H1 (cell line): ENCODE results near the gene FLT1. TPM values are rescaled to one million over a fixed set of nuclear protein-coding genes. Genes with fewer than 3 reads are reported as not detected.

Experiments
- CTCF ChIA-PET: fragments of 300-600 bp; sonication (Branson Sonifier 250); formaldehyde crosslinking; loops from one replicate; lab custom pipeline; 2021; ENCODE audit not compliant: partially characterized antibody; lab: Charles Lee
- POLR2A ChIA-PET: fragments of 300-600 bp; sonication (Branson Sonifier 250); formaldehyde crosslinking; loops from one replicate; lab custom pipeline; 2021; ENCODE audit warnings: inconsistent platforms; ENCODE audit not compliant: partially characterized antibody; lab: Charles Lee
- DNase-seq, 2 experiments: peaks; one replicate each; pipeline versions ENCODE4 v3.0.0 to v3.0.0-alpha.2; 2010 to 2022; ENCODE audit warnings: low spot score in 2 of 2, low read depth in 1 of 2, mixed read lengths in 1 of 2
- FAIRE-seq: peaks from 2 replicates; lab custom pipeline; 2011; peaks lifted over from hg19 to GRCh38; lab: Jason Lieb, UNC
- H2AFZ ChIP-seq: 2 replicates; pipeline ENCODE4 v1.8.1; 2012; ENCODE audit warnings: low read length, inconsistent platforms
- H2AK5ac ChIP-seq: 2 replicates; pipeline ENCODE4 v1.6.1; 2013; ENCODE audit warnings: low read depth, low read length
- H2BK120ac ChIP-seq: replicated peaks from 2 replicates; pipeline ENCODE3; 2013; ENCODE audit warnings: low read depth, low read length, inconsistent platforms
- H2BK12ac ChIP-seq: 2 replicates; pipeline ENCODE4 v1.6.1; 2013; ENCODE audit warnings: low read depth, low read length
- H2BK15ac ChIP-seq: 2 replicates; pipeline ENCODE4 v1.6.1; 2013; ENCODE audit warnings: low read length
- H2BK20ac ChIP-seq: 2 replicates; pipeline ENCODE4 v1.6.1; 2013; ENCODE audit warnings: low read length
- H2BK5ac ChIP-seq: 2 replicates; pipeline ENCODE4 v1.6.1; 2013; ENCODE audit warnings: low read depth, low read length
- H3K14ac ChIP-seq: 2 replicates; pipeline ENCODE4 v1.6.1; 2013; ENCODE audit warnings: inconsistent platforms; ENCODE audit not compliant: insufficient read length
- H3K18ac ChIP-seq: 2 replicates; pipeline ENCODE4 v1.6.1; 2013; ENCODE audit warnings: low read length; ENCODE audit errors: extremely low read depth
- H3K23ac ChIP-seq: 2 replicates; pipeline ENCODE4 v1.6.1; 2013; ENCODE audit warnings: inconsistent platforms; ENCODE audit not compliant: insufficient read length
- H3K23me2 ChIP-seq: 2 replicates; pipeline ENCODE4 v1.6.1; 2013; ENCODE audit warnings: low read depth, low read length
- H3K27ac ChIP-seq: 2 replicates; pipeline ENCODE4 v1.6.1; 2011; ENCODE audit warnings: low read depth, low read length, inconsistent platforms
- H3K27me3 ChIP-seq, 4 experiments: replicated peaks in 1 of 4; 1 replicate in 1 of 4; 2 replicates in 3 of 4; pipeline versions ENCODE4 v1.6.1 to v1.8.1; 2011 to 2013; ENCODE audit warnings: low read length in 3 of 4, mild to moderate bottlenecking in 3 of 4, inconsistent platforms in 2 of 4, mixed read lengths in 2 of 4, moderate library complexity in 1 of 4; ENCODE audit not compliant: control insufficient read depth in 3 of 4, insufficient read depth in 3 of 4; ENCODE audit errors: extremely low read depth in 1 of 4
- H3K36me3 ChIP-seq, 4 experiments: 2 replicates each; pipeline versions ENCODE4 v1.6.1 to v1.8.1; 2011 to 2013; ENCODE audit warnings: mild to moderate bottlenecking in 4 of 4, low read length in 3 of 4, moderate library complexity in 2 of 4, control low read depth in 1 of 4, inconsistent platforms in 1 of 4; ENCODE audit not compliant: insufficient read depth in 4 of 4, control insufficient read depth in 2 of 4
- H3K4ac ChIP-seq: replicated peaks from 2 replicates; pipeline ENCODE3; 2013; ENCODE audit warnings: low read length, low read depth, mixed read lengths, inconsistent platforms; ENCODE audit not compliant: insufficient read length
- H3K4me1 ChIP-seq, 4 experiments: replicated peaks in 1 of 4; 1 replicate in 1 of 4; 2 replicates in 3 of 4; pipeline versions ENCODE4 v1.6.1 to v1.8.1; 2011 to 2013; ENCODE audit warnings: low read length in 3 of 4, inconsistent platforms in 2 of 4, mixed read lengths in 1 of 4; ENCODE audit not compliant: insufficient read depth in 4 of 4, control insufficient read depth in 3 of 4
- H3K4me2 ChIP-seq, 2 experiments: 2 replicates each; pipeline versions ENCODE4 v1.6.1 to v1.8.1; 2011 to 2013; ENCODE audit warnings: low read depth in 2 of 2, low read length in 2 of 2, control low read depth in 1 of 2, inconsistent platforms in 1 of 2, mild to moderate bottlenecking in 1 of 2; ENCODE audit not compliant: insufficient read depth in 1 of 2
- H3K4me3 ChIP-seq, 4 experiments: fragments of 200-600, 300-600 bp in 1 of 4; sonication (generic), shearing (Covaris generic), sonication (Bioruptor Twin) in 1 of 4; 2 replicates each; pipeline versions ENCODE4 v1.5.1 to v1.8.1; 2011 to 2016; ENCODE audit warnings: low read length in 4 of 4, low read depth in 3 of 4, control low read depth in 2 of 4, inconsistent platforms in 2 of 4, mild to moderate bottlenecking in 2 of 4, mixed read lengths in 1 of 4, moderate library complexity in 1 of 4; ENCODE audit not compliant: insufficient read depth in 2 of 4; ENCODE audit errors: extremely low read depth in 1 of 4
- H3K56ac ChIP-seq: replicated peaks from 2 replicates; pipeline ENCODE3; 2013; ENCODE audit warnings: low read depth, mild to moderate bottlenecking, mixed read lengths, low read length, inconsistent platforms; ENCODE audit not compliant: insufficient read length
- H3K79me1 ChIP-seq: 2 replicates; pipeline ENCODE4 v1.6.1; 2013; ENCODE audit warnings: low read depth, low read length, control low read depth
- H3K79me2 ChIP-seq, 2 experiments: 2 replicates each; pipeline versions ENCODE4 v1.6.1 to v1.8.1; 2012 to 2013; ENCODE audit warnings: low read length in 2 of 2, mild to moderate bottlenecking in 2 of 2, inconsistent platforms in 1 of 2; ENCODE audit not compliant: insufficient read depth in 2 of 2, control insufficient read depth in 1 of 2
- H3K9ac ChIP-seq, 4 experiments: replicated peaks in 1 of 4; 1 replicate in 1 of 4; 2 replicates in 3 of 4; pipeline versions ENCODE4 v1.6.1 to v1.8.1; 2011 to 2013; ENCODE audit warnings: low read depth in 3 of 4, low read length in 3 of 4, control low read depth in 2 of 4, mild to moderate bottlenecking in 2 of 4, moderate library complexity in 2 of 4, inconsistent platforms in 1 of 4; ENCODE audit errors: extremely low read depth in 1 of 4
- H3K9me3 ChIP-seq, 2 experiments: 2 replicates each; pipeline versions ENCODE4 v1.6.1 to v1.8.1; 2012 to 2013; ENCODE audit warnings: mild to moderate bottlenecking in 2 of 2, moderate library complexity in 2 of 2, control low read depth in 1 of 2, inconsistent platforms in 1 of 2, low read depth in 1 of 2, low read length in 1 of 2, mixed read lengths in 1 of 2; ENCODE audit not compliant: insufficient read depth in 2 of 2
- H4K20me1 ChIP-seq, 2 experiments: replicated peaks in 1 of 2; 2 replicates each; pipeline versions ENCODE3 to v1.8.1; 2011 to 2013; ENCODE audit warnings: inconsistent platforms in 2 of 2, low read length in 2 of 2, mild to moderate bottlenecking in 1 of 2; ENCODE audit not compliant: insufficient read depth in 2 of 2, control insufficient read depth in 1 of 2
- H4K5ac ChIP-seq: 2 replicates; pipeline ENCODE4 v1.6.1; 2013; ENCODE audit warnings: low read length, low read depth, mixed read lengths, inconsistent platforms; ENCODE audit not compliant: insufficient read length
- H4K8ac ChIP-seq: 2 replicates; pipeline ENCODE4 v1.8.0; 2013; ENCODE audit warnings: mild to moderate bottlenecking, moderate library complexity, low read length, inconsistent platforms; ENCODE audit not compliant: insufficient read depth; ENCODE audit errors: extremely low read depth
- H4K91ac ChIP-seq: replicated peaks from 2 replicates; pipeline ENCODE3; 2013; ENCODE audit warnings: low read length, mixed read lengths, inconsistent platforms; ENCODE audit not compliant: insufficient read length
- BACH1 ChIP-seq: IDR thresholded peaks from 2 replicates; pipeline ENCODE4 v1.6.1; 2012; ENCODE audit warnings: low read length, improper control_type of control experiment
- BCL11A ChIP-seq, 2 experiments: IDR thresholded peaks; one replicate each; pipeline ENCODE4 v1.6.1; 2011; ENCODE audit warnings: low read depth in 2 of 2, low read length in 2 of 2, mild to moderate bottlenecking in 2 of 2
- CBX5 ChIP-seq: fragments of 300-800, 300-1000 bp; sonication (generic); IDR thresholded peaks from 2 replicates; pipeline ENCODE4 v1.7.1; 2016; ENCODE audit warnings: antibody characterized with exemption, low read length, low read depth
- CHD2 ChIP-seq: IDR thresholded peaks from 2 replicates; pipeline ENCODE4 v1.6.1; 2012; ENCODE audit warnings: low read length, improper control_type of control experiment
- EZH2 ChIP-seq: fragments of 200-600 bp; sonication (generic); IDR thresholded peaks from 2 replicates; pipeline ENCODE4 v1.7.1; 2012; ENCODE audit warnings: low read depth, mild to moderate bottlenecking, moderate library complexity, low read length, inconsistent platforms; ENCODE audit not compliant: severe bottlenecking
- GTF2F1 ChIP-seq: IDR thresholded peaks from 2 replicates; pipeline ENCODE4 v1.6.1; 2012; ENCODE audit warnings: low read depth, low read length, improper control_type of control experiment, borderline replicate concordance
- JUND ChIP-seq: IDR thresholded peaks from 2 replicates; pipeline ENCODE4 v1.6.1; 2011; ENCODE audit warnings: mild to moderate bottlenecking, improper control_type of control experiment, low read length
- KDM5A ChIP-seq: fragments of 200-600 bp; IDR thresholded peaks from 2 replicates; pipeline ENCODE4 v1.7.1; 2012; ENCODE audit warnings: mild to moderate bottlenecking, low read length, inconsistent platforms, mixed read lengths
- POLR2A ChIP-seq, 2 experiments: IDR thresholded peaks; 1 replicate in 1 of 2; 2 replicates in 1 of 2; pipeline ENCODE4 v1.6.1; 2011; ENCODE audit warnings: low read depth in 2 of 2, low read length in 2 of 2, mild to moderate bottlenecking in 2 of 2; ENCODE audit errors: control extremely low read depth in 1 of 2
- POLR2AphosphoS5 ChIP-seq: IDR thresholded peaks from 2 replicates; pipeline ENCODE4 v1.6.1; 2011; ENCODE audit warnings: low read depth, low read length
- POU5F1 ChIP-seq: IDR thresholded peaks from 2 replicates; pipeline ENCODE4 v1.6.1; 2011; ENCODE audit warnings: low read depth, mild to moderate bottlenecking, low read length, moderate library complexity
- SAP30 ChIP-seq: fragments of 300-600 bp; sonication (generic); IDR thresholded peaks from 2 replicates; pipeline ENCODE4 v1.7.1; 2012; ENCODE audit warnings: low read length, moderate library complexity, mild to moderate bottlenecking, inconsistent platforms; ENCODE audit not compliant: insufficient read depth, insufficient replicate concordance
- SP4 ChIP-seq: IDR thresholded peaks from 2 replicates; pipeline ENCODE4 v1.6.1; 2012; ENCODE audit warnings: low read length, inconsistent platforms
- TAF1 ChIP-seq: IDR thresholded peaks from 2 replicates; pipeline ENCODE4 v1.6.1; 2011; ENCODE audit warnings: mild to moderate bottlenecking, low read depth, low read length
- TCF12 ChIP-seq: IDR thresholded peaks from 2 replicates; pipeline ENCODE4 v1.6.1; 2011; ENCODE audit warnings: low read depth, mild to moderate bottlenecking, low read length
- YY1 ChIP-seq: IDR thresholded peaks from 2 replicates; pipeline ENCODE4 v1.6.1; 2011; ENCODE audit warnings: low read depth, mild to moderate bottlenecking, low read length
- WGBS, 2 experiments: shearing (Covaris generic) in 1 of 2; methylation state at CpG; one replicate each; pipeline versions ENCODE4 v1.1.6 to v1.1.7; 2013 to 2015; ENCODE audit warnings: low lambda C conversion rate in 2 of 2, mixed read lengths in 2 of 2, inconsistent platforms in 1 of 2, low coverage in 1 of 2, missing lambda C conversion rate in 1 of 2; ENCODE audit not compliant: insufficient replicate concordance in 2 of 2, insufficient coverage in 1 of 2, insufficient read length in 1 of 2; ENCODE audit errors: extremely low coverage in 1 of 2, missing lambda C conversion rate in 1 of 2; 5-methylcytosine and 5-hydroxymethylcytosine counted together
- polyA plus RNA-seq, 7 experiments: library from polyadenylated mRNA; depleted of rRNA in 3 of 7; stranded (reverse) in 5 of 7; unstranded in 2 of 7; fragments of >200 nt in 5 of 7; fragments of 200-250 nt in 2 of 7; gene quantifications; 1 replicate in 5 of 7; 2 replicates in 1 of 7; 4 replicates in 1 of 7; pipeline versions ENCODE4 v1.2.1 to v1.2.3, GENCODE V29; 2011 to 2013; ENCODE audit warnings: missing spikeins in 2 of 7, mixed read lengths in 2 of 7
- total RNA-seq: library from RNA; stranded (reverse); fragmentation: NEBNext Ultra II Directional; extraction: Animal tissue kit (Norgen Biotek cat#: 25700); gene quantifications from 2 replicates; pipeline ENCODE4 v1.2.1, GENCODE V29; 2021

Gene FLT1
- total and polyA plus RNA-seq, 2 of the 8 experiments (the other 6 are each of a cell fraction or from before 2014, with no cell fraction given), result 19.7 to 90.2 TPM

DNA sequence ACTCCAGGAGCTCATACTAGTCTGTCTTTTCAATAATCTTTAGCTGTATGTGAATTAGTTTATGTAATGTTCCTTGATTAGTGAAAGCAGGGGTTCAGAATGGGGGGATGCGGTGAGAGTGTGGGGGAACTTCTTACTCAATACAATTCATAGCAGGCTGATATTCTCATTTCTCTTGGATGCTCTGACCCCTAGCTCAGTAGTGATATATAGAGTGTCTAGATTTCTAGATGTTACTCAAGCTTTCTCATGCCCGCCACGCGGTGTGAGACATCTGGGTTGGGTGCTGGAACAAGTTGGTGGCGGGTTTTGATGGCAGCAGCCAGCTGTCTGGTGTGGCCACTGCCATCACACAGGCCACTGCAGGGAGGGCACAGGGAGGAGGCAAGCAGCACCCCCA is 39.3 kb upstream of the FLT1 start:
- Histone ChIP-seq H2AFZ (no peak overlapping the region), H3K18ac (no peak overlapping the region), H2BK120ac (no peak overlapping the region), H3K4me3 (no peak overlapping the region), H3K9me3 (peaks cover 5 to 6% of the 10 kb centered on the region in 2 experiments; a peak in 3 of 4 replicates), H2BK15ac (no peak overlapping the region), H4K20me1 (peaks cover 0 to 3% of the 10 kb centered on the region in 2 experiments), H3K79me1 (no peaks in the 10 kb centered on the region), H3K27me3 (peaks cover 0 to 10% (median 8%) of the 10 kb centered on the region in 4 experiments; a peak in 5 of 7 replicates), H3K23ac (no peak overlapping the region), H3K4me2 (no peak overlapping the region), H2BK12ac (no peak overlapping the region), H2AK5ac (no peak overlapping the region), H3K4me1 (peaks cover 8 to 18% (median 14%) of the 10 kb centered on the region in 4 experiments), H3K9ac (no peak overlapping the region), H3K4ac (no peak overlapping the region), H4K8ac (no peak overlapping the region), H3K56ac (no peak overlapping the region), H3K23me2 (peaks cover 15% of the 10 kb centered on the region), H3K36me3 (no peaks in the 10 kb centered on the region), H3K27ac (no peak overlapping the region), H2BK5ac (no peak overlapping the region), H4K91ac (no peak overlapping the region), H2BK20ac (no peak overlapping the region), H3K79me2 (no peaks in the 10 kb centered on the region; a peak in 1 of 4 replicates), H4K5ac (no peak overlapping the region), H3K14ac (no peak overlapping the region)
- no peak for FAIRE-seq
- CTCF ChIA-PET, result interaction anchor here (0.6 to 2.3 kb wide), 6 partner anchors 14 to 217 kb away, joined by 3 to 8 read pairs (median 3); partner anchors contain the start of gene FLT1
- POLR2A ChIA-PET, result interaction anchor here (2.4 kb wide), 1 partner anchor 9 kb away, joined by 8 read pairs; no protein-coding TSS in a partner anchor
- no peak for TF ChIP-seq BCL11A (IDR thresholded peaks at IDR 0.05; ENCODE audit: low read depth in 2 of 2, low read length in 2 of 2)
- TF ChIP-seq SAP30, result no peak
- TF ChIP-seq CBX5, result no peak
- TF ChIP-seq POLR2A (IDR thresholded peaks at IDR 0.05; ENCODE audit: control extremely low read depth in 1 of 2, low read depth in 2 of 2, low read length in 2 of 2), result no peak
- TF ChIP-seq SP4, result no peak
- TF ChIP-seq JUND, result no peak
- no peak for TF ChIP-seq TAF1
- TF ChIP-seq GTF2F1, result no peak
- no peak for TF ChIP-seq BACH1
- no peak for TF ChIP-seq POU5F1
- TF ChIP-seq EZH2, result no peak
- no peak for TF ChIP-seq CHD2
- no peak for TF ChIP-seq POLR2AphosphoS5
- no peak for TF ChIP-seq KDM5A
- no peak for TF ChIP-seq TCF12
- TF ChIP-seq YY1, result no peak
- WGBS, 2 experiments, result 74% methylated on average over 5 of the region's 5 CpGs; no CpG with 5 or more reads in 1 of the 2 experiments
- DNase-seq, result no peak
